NB4 (cell line): ENCODE data around the gene NLRP6.

Experiments used
- MYC ChIP-seq: IDR thresholded peaks from 2 replicates; pipeline ENCODE4 v1.6.1; 2011; ENCODE audit warnings: low read depth, low read length
- POLR2A ChIP-seq: IDR thresholded peaks from 2 replicates; pipeline ENCODE4 v1.6.1; 2011; ENCODE audit warnings: mild to moderate bottlenecking; ENCODE audit not compliant: insufficient read length; ENCODE audit errors: extremely low read depth
- TF ChIP-seq, protein P1 (sequence below): IDR thresholded peaks from one replicate; pipeline ENCODE4 v1.5.1; 2012; ENCODE audit warnings: low read depth, low read length
- TF ChIP-seq, protein P2 (sequence below): IDR thresholded peaks from 2 replicates; pipeline ENCODE4 v1.6.1; 2011; ENCODE audit warnings: low read depth, low read length

DNA sequence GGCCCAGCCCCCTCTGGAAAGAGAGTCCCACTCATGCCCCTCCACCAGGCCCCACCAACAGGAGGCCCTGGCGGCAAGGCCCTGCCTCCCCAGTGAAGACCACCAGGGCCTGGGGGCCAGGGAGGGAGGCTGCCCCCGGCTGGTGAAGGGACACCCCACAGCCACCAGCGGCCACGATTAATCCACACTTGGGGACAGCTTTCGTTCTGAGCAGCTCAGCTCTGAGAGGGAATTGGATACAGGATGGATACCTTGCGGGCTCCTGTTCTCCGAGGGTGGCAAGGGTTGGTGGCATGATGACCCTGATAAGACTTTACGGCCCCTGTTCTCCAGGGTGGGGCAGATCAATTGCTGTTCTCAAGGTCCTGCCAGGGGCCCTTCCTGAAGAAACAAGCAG lies 6.9 kb upstream of the NLRP6 start:
- TF ChIP-seq, protein P1, sequence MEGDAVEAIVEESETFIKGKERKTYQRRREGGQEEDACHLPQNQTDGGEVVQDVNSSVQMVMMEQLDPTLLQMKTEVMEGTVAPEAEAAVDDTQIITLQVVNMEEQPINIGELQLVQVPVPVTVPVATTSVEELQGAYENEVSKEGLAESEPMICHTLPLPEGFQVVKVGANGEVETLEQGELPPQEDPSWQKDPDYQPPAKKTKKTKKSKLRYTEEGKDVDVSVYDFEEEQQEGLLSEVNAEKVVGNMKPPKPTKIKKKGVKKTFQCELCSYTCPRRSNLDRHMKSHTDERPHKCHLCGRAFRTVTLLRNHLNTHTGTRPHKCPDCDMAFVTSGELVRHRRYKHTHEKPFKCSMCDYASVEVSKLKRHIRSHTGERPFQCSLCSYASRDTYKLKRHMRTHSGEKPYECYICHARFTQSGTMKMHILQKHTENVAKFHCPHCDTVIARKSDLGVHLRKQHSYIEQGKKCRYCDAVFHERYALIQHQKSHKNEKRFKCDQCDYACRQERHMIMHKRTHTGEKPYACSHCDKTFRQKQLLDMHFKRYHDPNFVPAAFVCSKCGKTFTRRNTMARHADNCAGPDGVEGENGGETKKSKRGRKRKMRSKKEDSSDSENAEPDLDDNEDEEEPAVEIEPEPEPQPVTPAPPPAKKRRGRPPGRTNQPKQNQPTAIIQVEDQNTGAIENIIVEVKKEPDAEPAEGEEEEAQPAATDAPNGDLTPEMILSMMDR = no peak
- no peak for TF ChIP-seq POLR2A
- no peak for TF ChIP-seq MYC
- TF ChIP-seq, protein P2, sequence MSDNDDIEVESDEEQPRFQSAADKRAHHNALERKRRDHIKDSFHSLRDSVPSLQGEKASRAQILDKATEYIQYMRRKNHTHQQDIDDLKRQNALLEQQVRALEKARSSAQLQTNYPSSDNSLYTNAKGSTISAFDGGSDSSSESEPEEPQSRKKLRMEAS = no peak
